ENCODE measurements around the gene LARGE1. TPM values are rescaled to one million over a fixed set of nuclear protein-coding genes. Genes with fewer than 3 reads are reported as not detected.

The LARGE1 gene
- total RNA-seq (2021; ENCODE audit: unreplicated experiment): 2.5 TPM
- polyA plus RNA-seq (2012; ENCODE audit: insufficient read length): 1.3 TPM
- percentile 36 among the genes with signal in this experiment for Bru-seq, nascent RNA
- percentile 32 among the genes with signal in this experiment for BruChase-seq, experiment 1, labeled RNA remaining after a 2-hour chase
- BruChase-seq, experiment 2, labeled RNA remaining after a 6-hour chase: percentile 32 among the genes with signal in this experiment
- long read RNA-seq, partial matches to known transcripts: 4 of 7 reads
- long read RNA-seq, other reads (novel, unspliced or antisense): 3 of 7 reads

DNA sequence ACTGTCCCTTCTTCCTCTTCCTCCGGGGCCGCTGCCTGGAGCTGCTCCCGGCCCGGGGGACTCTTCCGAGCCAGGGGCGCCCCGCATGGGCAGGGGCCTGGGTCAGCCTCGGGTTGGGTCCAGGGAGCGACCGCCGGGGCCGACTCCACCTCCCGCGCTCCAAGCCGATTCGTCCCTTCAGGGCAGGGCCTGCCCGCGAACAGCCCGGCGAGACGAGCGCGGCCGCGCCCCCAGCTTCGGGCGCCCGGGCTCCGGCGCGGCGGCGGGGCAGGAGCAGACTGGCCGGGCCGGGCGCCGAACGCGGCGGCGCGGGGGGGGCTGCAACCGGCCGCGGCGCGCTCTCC is at the start of gene LARGE1:
LARGE1 (minus strand) TSS at position 280 of the 344 bp plus-strand sequence.
- ChIA-PET CTCF (no interaction called here), POLR2A (no interaction called here)
- H3K9me3 ChIP-seq (ENCODE audit: control insufficient read depth, insufficient read depth, low read depth, low read length): no peaks in the 10 kb centered on the region
- BruUV-seq (replicated peaks): no TSS peak
- H3K27me3 ChIP-seq (ENCODE audit: control insufficient read depth, insufficient read depth, low read length): peaks cover 13% of the 10 kb centered on the region
- H3K27ac ChIP-seq (ENCODE audit: low read length): no peak within 1 kb of the TSS
- no peaks in the 10 kb centered on the region for H3K36me3 ChIP-seq (ENCODE audit: control insufficient read depth, insufficient read depth, low read length)
- TF ChIP-seq, protein P1, sequence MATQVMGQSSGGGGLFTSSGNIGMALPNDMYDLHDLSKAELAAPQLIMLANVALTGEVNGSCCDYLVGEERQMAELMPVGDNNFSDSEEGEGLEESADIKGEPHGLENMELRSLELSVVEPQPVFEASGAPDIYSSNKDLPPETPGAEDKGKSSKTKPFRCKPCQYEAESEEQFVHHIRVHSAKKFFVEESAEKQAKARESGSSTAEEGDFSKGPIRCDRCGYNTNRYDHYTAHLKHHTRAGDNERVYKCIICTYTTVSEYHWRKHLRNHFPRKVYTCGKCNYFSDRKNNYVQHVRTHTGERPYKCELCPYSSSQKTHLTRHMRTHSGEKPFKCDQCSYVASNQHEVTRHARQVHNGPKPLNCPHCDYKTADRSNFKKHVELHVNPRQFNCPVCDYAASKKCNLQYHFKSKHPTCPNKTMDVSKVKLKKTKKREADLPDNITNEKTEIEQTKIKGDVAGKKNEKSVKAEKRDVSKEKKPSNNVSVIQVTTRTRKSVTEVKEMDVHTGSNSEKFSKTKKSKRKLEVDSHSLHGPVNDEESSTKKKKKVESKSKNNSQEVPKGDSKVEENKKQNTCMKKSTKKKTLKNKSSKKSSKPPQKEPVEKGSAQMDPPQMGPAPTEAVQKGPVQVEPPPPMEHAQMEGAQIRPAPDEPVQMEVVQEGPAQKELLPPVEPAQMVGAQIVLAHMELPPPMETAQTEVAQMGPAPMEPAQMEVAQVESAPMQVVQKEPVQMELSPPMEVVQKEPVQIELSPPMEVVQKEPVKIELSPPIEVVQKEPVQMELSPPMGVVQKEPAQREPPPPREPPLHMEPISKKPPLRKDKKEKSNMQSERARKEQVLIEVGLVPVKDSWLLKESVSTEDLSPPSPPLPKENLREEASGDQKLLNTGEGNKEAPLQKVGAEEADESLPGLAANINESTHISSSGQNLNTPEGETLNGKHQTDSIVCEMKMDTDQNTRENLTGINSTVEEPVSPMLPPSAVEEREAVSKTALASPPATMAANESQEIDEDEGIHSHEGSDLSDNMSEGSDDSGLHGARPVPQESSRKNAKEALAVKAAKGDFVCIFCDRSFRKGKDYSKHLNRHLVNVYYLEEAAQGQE (IDR thresholded peaks at IDR 0.05; ENCODE audit: insufficient read depth in 1 of 2, low read depth in 2 of 2, low read length in 1 of 2): no peak
- TF ChIP-seq, protein P2, sequence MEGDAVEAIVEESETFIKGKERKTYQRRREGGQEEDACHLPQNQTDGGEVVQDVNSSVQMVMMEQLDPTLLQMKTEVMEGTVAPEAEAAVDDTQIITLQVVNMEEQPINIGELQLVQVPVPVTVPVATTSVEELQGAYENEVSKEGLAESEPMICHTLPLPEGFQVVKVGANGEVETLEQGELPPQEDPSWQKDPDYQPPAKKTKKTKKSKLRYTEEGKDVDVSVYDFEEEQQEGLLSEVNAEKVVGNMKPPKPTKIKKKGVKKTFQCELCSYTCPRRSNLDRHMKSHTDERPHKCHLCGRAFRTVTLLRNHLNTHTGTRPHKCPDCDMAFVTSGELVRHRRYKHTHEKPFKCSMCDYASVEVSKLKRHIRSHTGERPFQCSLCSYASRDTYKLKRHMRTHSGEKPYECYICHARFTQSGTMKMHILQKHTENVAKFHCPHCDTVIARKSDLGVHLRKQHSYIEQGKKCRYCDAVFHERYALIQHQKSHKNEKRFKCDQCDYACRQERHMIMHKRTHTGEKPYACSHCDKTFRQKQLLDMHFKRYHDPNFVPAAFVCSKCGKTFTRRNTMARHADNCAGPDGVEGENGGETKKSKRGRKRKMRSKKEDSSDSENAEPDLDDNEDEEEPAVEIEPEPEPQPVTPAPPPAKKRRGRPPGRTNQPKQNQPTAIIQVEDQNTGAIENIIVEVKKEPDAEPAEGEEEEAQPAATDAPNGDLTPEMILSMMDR (IDR thresholded peaks at IDR 0.05): no peak
- TF ChIP-seq SIN3A (IDR thresholded peaks at IDR 0.05; ENCODE audit: borderline replicate concordance, insufficient read depth, low read depth, low read length): no peak
- no peak for TF ChIP-seq TCF7L2 (IDR thresholded peaks at IDR 0.05; ENCODE audit: low read depth, low read length)
- no peak for TF ChIP-seq POLR2AphosphoS5 (IDR thresholded peaks at IDR 0.05; ENCODE audit: low read depth, low read length)
- H3K4me3 ChIP-seq (ENCODE audit: low read depth in 2 of 2, low read length in 2 of 2): peak within 1 kb of the TSS; percentile 39 to 60
- DNase-seq (ENCODE audit: low read depth, low spot score) (no peak), ATAC-seq (peak; percentile 54)
- in situ Hi-C loops (cut with HindIII; ENCODE audit: low pct_unique_long_range_greater_than_20kb, low sequenced_read_pairs): no loop called here
- intact Hi-C loops (cut with micrococcal nuclease; ENCODE audit: unreplicated experiment): loop anchor here (5.0 kb wide), 1 partner anchor 1102 kb away; no protein-coding TSS in a partner anchor
- peaks cover 7% of the 10 kb centered on the region for H3K4me1 ChIP-seq (ENCODE audit: control insufficient read depth, insufficient read depth, low read length)

DNA sequence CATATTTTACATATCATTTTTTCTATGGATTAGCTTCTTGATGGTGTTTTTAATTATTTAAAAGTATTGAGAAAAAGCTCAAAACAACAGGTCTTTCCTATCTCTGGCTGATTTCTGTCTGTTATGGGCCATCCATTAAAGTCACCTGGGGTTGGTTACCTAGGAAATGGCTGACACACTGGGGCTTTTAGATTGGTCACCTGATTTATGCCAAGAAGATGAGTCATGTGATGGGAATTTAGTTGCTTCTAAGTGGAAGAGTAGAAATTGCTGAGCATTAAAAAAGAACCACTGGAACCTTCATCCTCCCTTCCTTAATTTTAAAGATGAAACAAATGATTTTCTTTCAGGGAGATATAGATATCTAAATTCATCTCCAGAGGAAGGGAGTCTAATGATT is 48.8 kb upstream of the LARGE1 start:
- no peak for DNase-seq (ENCODE audit: low read depth, low spot score)
- CTCF ChIA-PET: no interaction called here

More for the DNA sequence above, 48.8 kb upstream of the LARGE1 start:
- Histone ChIP-seq H3K4me3 (ENCODE audit: low read depth in 2 of 2, low read length in 2 of 2) (no peak overlapping the region), H3K27ac (ENCODE audit: low read length) (no peak overlapping the region), H3K9me3 (ENCODE audit: control insufficient read depth, insufficient read depth, low read depth, low read length) (no peaks in the 10 kb centered on the region), H3K27me3 (ENCODE audit: control insufficient read depth, insufficient read depth, low read length) (no peaks in the 10 kb centered on the region), H3K4me1 (ENCODE audit: control insufficient read depth, insufficient read depth, low read length) (no peaks in the 10 kb centered on the region), H3K36me3 (ENCODE audit: control insufficient read depth, insufficient read depth, low read length) (no peaks in the 10 kb centered on the region)
- intact Hi-C loops (cut with micrococcal nuclease; ENCODE audit: unreplicated experiment): no loop called here
- no peak for ATAC-seq
- POLR2A ChIA-PET: no interaction called here
- BruUV-seq (replicated peaks): no TSS peak
- TF ChIP-seq, protein P1 (IDR thresholded peaks at IDR 0.05; ENCODE audit: insufficient read depth in 1 of 2, low read depth in 2 of 2, low read length in 1 of 2): no peak
- no peak for TF ChIP-seq SIN3A (IDR thresholded peaks at IDR 0.05; ENCODE audit: borderline replicate concordance, insufficient read depth, low read depth, low read length)
- no peak for TF ChIP-seq POLR2AphosphoS5 (IDR thresholded peaks at IDR 0.05; ENCODE audit: low read depth, low read length)
- TF ChIP-seq TCF7L2 (IDR thresholded peaks at IDR 0.05; ENCODE audit: low read depth, low read length): no peak
- TF ChIP-seq, protein P2 (IDR thresholded peaks at IDR 0.05): no peak
- in situ Hi-C loops (cut with HindIII; ENCODE audit: low pct_unique_long_range_greater_than_20kb, low sequenced_read_pairs): no loop called here

Measured in Panc1 (cell line).